BLaER1 (cell line): ENCODE measurements around the gene CELF2.
A peak's percentile ranks its signal among the peaks of the same experiment; 100 is the strongest.

ENCODE experiments used
- H3K27ac ChIP-seq: shearing (Covaris generic); formaldehyde crosslinking; 2 replicates; pipeline ENCODE4 v1.8.1; 2022
- H3K27me3 ChIP-seq: shearing (Covaris generic); formaldehyde crosslinking; 2 replicates; pipeline ENCODE4 v1.8.1; 2022
- H3K36me3 ChIP-seq: shearing (Covaris generic); formaldehyde crosslinking; 2 replicates; pipeline ENCODE4 v1.8.1; 2022
- H3K4me1 ChIP-seq: shearing (Covaris generic); formaldehyde crosslinking; 2 replicates; pipeline ENCODE4 v1.8.1; 2022
- H3K4me2 ChIP-seq: shearing (Covaris generic); formaldehyde crosslinking; 2 replicates; pipeline ENCODE4 v1.8.1; 2022
- H3K4me3 ChIP-seq: shearing (Covaris generic); formaldehyde crosslinking; 2 replicates; pipeline ENCODE4 v1.8.1; 2022
- H3K9ac ChIP-seq: shearing (Covaris generic); formaldehyde crosslinking; 2 replicates; pipeline ENCODE4 v1.8.1; 2022
- H3K9me3 ChIP-seq: shearing (Covaris generic); formaldehyde crosslinking; 2 replicates; pipeline ENCODE4 v1.8.1; 2022
- H4K20me1 ChIP-seq: shearing (Covaris generic); formaldehyde crosslinking; 2 replicates; pipeline ENCODE4 v1.8.1; 2022
- Cebpa-rat ChIP-seq: shearing (Covaris generic); IDR thresholded peaks from 2 replicates; pipeline ENCODE4 v1.8.1; 2022

Gene CELF2

GRCh38 chr10:11148142-11149028 lies 130.7 kb downstream of the CELF2 start:
- H3K4me1 ChIP-seq: peaks cover 76% of the 10 kb centered on the region
- peak overlapping the region; percentile 33; the same call in 1 of the 2 replicates for H3K9ac ChIP-seq
- no peak for TF ChIP-seq Cebpa-rat
- H4K20me1 ChIP-seq: no peaks in the 10 kb centered on the region
- H3K4me2 ChIP-seq: peak overlapping the region; percentile 83
- no peak overlapping the region for H3K27ac ChIP-seq
- H3K27me3 ChIP-seq: no peaks in the 10 kb centered on the region
- H3K4me3 ChIP-seq: no peak overlapping the region
- H3K36me3 ChIP-seq: no peaks in the 10 kb centered on the region
- H3K9me3 ChIP-seq: no peaks in the 10 kb centered on the region

- Histone ChIP-seq H3K27me3 (no peaks in the 10 kb centered on the region), H3K4me3 (peak overlapping the region; percentile 9; the same call in 1 of the 2 replicates), H3K9me3 (no peaks in the 10 kb centered on the region), H3K4me1 (peaks cover 83% of the 10 kb centered on the region), H4K20me1 (no peaks in the 10 kb centered on the region), H3K36me3 (no peaks in the 10 kb centered on the region), H3K9ac (peak overlapping the region; percentile 47), H3K4me2 (peak overlapping the region; percentile 83), H3K27ac (0 out of 2 replicates have a peak overlapping the region, but pooled peaks have one; percentile 35)
- TF ChIP-seq Cebpa-rat: no peak
Observed at GRCh38 chr10:11149807-11150141, 132.1 kb downstream of the CELF2 start.

- H4K20me1 ChIP-seq: no peaks in the 10 kb centered on the region
- H3K27ac ChIP-seq: no peak overlapping the region
- no peak overlapping the region for H3K4me3 ChIP-seq
- H3K36me3 ChIP-seq: no peaks in the 10 kb centered on the region
- no peak overlapping the region for H3K9ac ChIP-seq
- H3K4me2 ChIP-seq: peak overlapping the region; percentile 83
- no peaks in the 10 kb centered on the region for H3K9me3 ChIP-seq
- TF ChIP-seq Cebpa-rat: no peak
- peaks cover 82% of the 10 kb centered on the region for H3K4me1 ChIP-seq
- no peaks in the 10 kb centered on the region for H3K27me3 ChIP-seq
Observed at GRCh38 chr10:11150231-11150731, 132.6 kb downstream of the CELF2 start.

- no peak for TF ChIP-seq Cebpa-rat
- peak overlapping the region; percentile 83 for H3K4me2 ChIP-seq
- H3K4me3 ChIP-seq: no peak overlapping the region
- no peaks in the 10 kb centered on the region for H3K9me3 ChIP-seq
- no peak overlapping the region for H3K27ac ChIP-seq
- H3K4me1 ChIP-seq: peaks cover 76% of the 10 kb centered on the region
- no peaks in the 10 kb centered on the region for H3K36me3 ChIP-seq
- H4K20me1 ChIP-seq: no peaks in the 10 kb centered on the region
- no peaks in the 10 kb centered on the region for H3K27me3 ChIP-seq
- H3K9ac ChIP-seq: no peak overlapping the region
Observed at GRCh38 chr10:11150879-11151415, 133.3 kb downstream of the CELF2 start.

- no peaks in the 10 kb centered on the region for H3K36me3 ChIP-seq
- no peak overlapping the region for H3K4me2 ChIP-seq
- no peaks in the 10 kb centered on the region for H4K20me1 ChIP-seq
- no peak for TF ChIP-seq Cebpa-rat
- H3K27ac ChIP-seq: no peak overlapping the region
- H3K9me3 ChIP-seq: no peaks in the 10 kb centered on the region
- H3K9ac ChIP-seq: no peak overlapping the region
- no peaks in the 10 kb centered on the region for H3K27me3 ChIP-seq
- peaks cover 60% of the 10 kb centered on the region for H3K4me1 ChIP-seq
- no peak overlapping the region for H3K4me3 ChIP-seq
Observed at GRCh38 chr10:11152801-11153200, 135.1 kb downstream of the CELF2 start.

GRCh38 chr10:11153245-11153644 lies 135.6 kb downstream of the CELF2 start:
- H3K4me2 ChIP-seq: no peak overlapping the region
- H3K9ac ChIP-seq: no peak overlapping the region
- H3K36me3 ChIP-seq: no peaks in the 10 kb centered on the region
- no peaks in the 10 kb centered on the region for H4K20me1 ChIP-seq
- no peaks in the 10 kb centered on the region for H3K27me3 ChIP-seq
- peaks cover 60% of the 10 kb centered on the region for H3K4me1 ChIP-seq
- no peak overlapping the region for H3K4me3 ChIP-seq
- no peaks in the 10 kb centered on the region for H3K9me3 ChIP-seq
- no peak for TF ChIP-seq Cebpa-rat
- H3K27ac ChIP-seq: no peak overlapping the region

- TF ChIP-seq Cebpa-rat: no peak
- Histone ChIP-seq H3K9me3 (no peaks in the 10 kb centered on the region), H3K27ac (no peak overlapping the region), H3K4me1 (peaks cover 57% of the 10 kb centered on the region), H3K9ac (no peak overlapping the region), H3K36me3 (no peaks in the 10 kb centered on the region), H3K27me3 (no peaks in the 10 kb centered on the region), H4K20me1 (no peaks in the 10 kb centered on the region), H3K4me3 (no peak overlapping the region), H3K4me2 (no peak overlapping the region)
Observed at GRCh38 chr10:11153766-11154165, 136.1 kb downstream of the CELF2 start.

- Histone ChIP-seq H3K27ac (no peak overlapping the region), H3K9me3 (peaks cover 5% of the 10 kb centered on the region; the same call in 1 of the 2 replicates), H3K4me3 (no peak overlapping the region), H3K4me1 (peaks cover 51% of the 10 kb centered on the region), H3K27me3 (no peaks in the 10 kb centered on the region), H3K9ac (no peak overlapping the region), H4K20me1 (no peaks in the 10 kb centered on the region), H3K36me3 (no peaks in the 10 kb centered on the region), H3K4me2 (peak overlapping the region; percentile 42)
- no peak for TF ChIP-seq Cebpa-rat
Observed at GRCh38 chr10:11154333-11154732, 136.7 kb downstream of the CELF2 start.

GRCh38 chr10:11154849-11155498 lies 137.3 kb downstream of the CELF2 start:
- H4K20me1 ChIP-seq: no peaks in the 10 kb centered on the region
- no peak overlapping the region for H3K4me3 ChIP-seq
- no peaks in the 10 kb centered on the region for H3K27me3 ChIP-seq
- H3K4me1 ChIP-seq: peaks cover 45% of the 10 kb centered on the region
- H3K27ac ChIP-seq: no peak overlapping the region
- no peak for TF ChIP-seq Cebpa-rat
- peaks cover 10% of the 10 kb centered on the region; the same call in 1 of the 2 replicates for H3K9me3 ChIP-seq
- H3K36me3 ChIP-seq: no peaks in the 10 kb centered on the region
- H3K4me2 ChIP-seq: peak overlapping the region; percentile 42
- H3K9ac ChIP-seq: no peak overlapping the region

- no peak for TF ChIP-seq Cebpa-rat
- H3K9me3 ChIP-seq: peaks cover 17% of the 10 kb centered on the region; the same call in 1 of the 2 replicates
- no peaks in the 10 kb centered on the region for H3K36me3 ChIP-seq
- no peaks in the 10 kb centered on the region for H4K20me1 ChIP-seq
- no peak overlapping the region for H3K4me2 ChIP-seq
- H3K27me3 ChIP-seq: no peaks in the 10 kb centered on the region
- no peak overlapping the region for H3K4me3 ChIP-seq
- peaks cover 40% of the 10 kb centered on the region for H3K4me1 ChIP-seq
- H3K27ac ChIP-seq: no peak overlapping the region
- no peak overlapping the region for H3K9ac ChIP-seq
Observed at GRCh38 chr10:11156480-11156879, 138.8 kb downstream of the CELF2 start.
